K562 (cell line): Measurements from ENCODE around the gene WSCD2. TPM values are rescaled to one million over a fixed set of nuclear protein-coding genes. Genes with fewer than 3 reads are reported as not detected.
A peak's percentile ranks its signal among the peaks of the same experiment; 100 is the strongest.

Source experiments
- CHD1 ChIP-seq: fragments of 200-600 bp; sonication (generic); IDR thresholded peaks from one replicate; pipeline ENCODE4 v1.6.1; 2012; ENCODE audit warnings: mild to moderate bottlenecking, moderate library complexity, low read length, inconsistent platforms
- JUND ChIP-seq, 2 experiments: IDR thresholded peaks; 2 replicates in 1 of 2; 3 replicates in 1 of 2; pipeline ENCODE4 v1.6.1; 2011; ENCODE audit warnings: borderline replicate concordance in 2 of 2, low read depth in 2 of 2, low read length in 2 of 2, improper control_type of control experiment in 1 of 2, missing biosample characterization in 1 of 2, missing genetic modification characterization in 1 of 2, missing genetic modification reagents in 1 of 2
- NFRKB ChIP-seq: fragments of 450-650 bp; IDR thresholded peaks from 2 replicates; pipeline ENCODE4 v1.6.1; 2016; ENCODE audit warnings: low read depth
- SOX6 ChIP-seq: fragments of 450-650 bp; IDR thresholded peaks from 2 replicates; pipeline ENCODE4 v1.6.1; 2014; ENCODE audit warnings: mild to moderate bottlenecking
- ZC3H4 ChIP-seq: sonication (generic); formaldehyde crosslinking; IDR thresholded peaks from 2 replicates; pipeline ENCODE4 v1.9.0; 2021; ENCODE audit warnings: missing genetic modification reagents, borderline replicate concordance
- ZKSCAN1 ChIP-seq: fragments of 150-350 bp; IDR thresholded peaks from 2 replicates; pipeline ENCODE4 v1.6.1; 2016; ENCODE audit warnings: low read depth, low read length
- ZNF184 ChIP-seq: sonication (generic); formaldehyde crosslinking; IDR thresholded peaks from 2 replicates; pipeline ENCODE4 v1.5.0; 2020; ENCODE audit warnings: missing genetic modification reagents
- polyA plus RNA-seq, 8 experiments: library from polyadenylated mRNA; depleted of rRNA in 4 of 8; stranded (reverse) in 5 of 8; unstranded in 3 of 8; fragments of >200 nt; fragmentation: Nextera tagmentation in 2 of 8; fragmentation: Illumina TruSeq in 1 of 8; extraction: Ambion mirVana in 2 of 8; extraction: Trizol in 1 of 8; gene quantifications; 2 replicates each; pipeline versions ENCODE4 v1.2.1 to v1.2.3, GENCODE V29; 2011 to 2014; ENCODE audit warnings: inconsistent platforms in 1 of 8, missing spikeins in 1 of 8
- total RNA-seq, 7 experiments: library from RNA; depleted of rRNA in 6 of 7; stranded (reverse); fragments of >200 nt in 6 of 7; fragmentation: Illumina TruSeq in 2 of 7; extraction: Trizol in 2 of 7; gene quantifications; 2 replicates each; pipeline versions ENCODE4 v1.2.1 to v1.2.3, GENCODE V29; 2011 to 2021; ENCODE audit warnings: low replicate concordance in 1 of 7
- TF ChIP-seq, protein P1 (sequence below): fragments of 250-450 bp; sonication (Bioruptor Pico); IDR thresholded peaks from 2 replicates; pipeline ENCODE4 v1.5.0; 2020; ENCODE audit warnings: mild to moderate bottlenecking, borderline replicate concordance
- TF ChIP-seq, protein P2 (sequence below): fragments of 250-450 bp; sonication (Bioruptor Pico); IDR thresholded peaks from 2 replicates; pipeline ENCODE4 v1.8.0; 2022; ENCODE audit warnings: moderate library complexity, mild to moderate bottlenecking, inconsistent platforms
- TF ChIP-seq, protein P3 (sequence below): sonication (generic); formaldehyde crosslinking; IDR thresholded peaks from 2 replicates; pipeline ENCODE4 v1.8.0; 2022; ENCODE audit warnings: missing genetic modification reagents, mild to moderate bottlenecking, borderline replicate concordance
- TF ChIP-seq, protein P4 (sequence below): fragments of 450-650 bp; IDR thresholded peaks from 2 replicates; pipeline ENCODE4 v1.6.1; 2018; ENCODE audit not compliant: partially characterized antibody
- TF ChIP-seq, protein P5 (sequence below): fragments of 450-650 bp; formaldehyde crosslinking; IDR thresholded peaks from 2 replicates; pipeline ENCODE4 v1.4.0; 2020; ENCODE audit warnings: mild to moderate bottlenecking, moderate library complexity

Gene WSCD2
- total and polyA plus RNA-seq, 9 of the 15 experiments (the other 6 are each of a cell fraction or from before 2014, with no cell fraction given): 0.72 to 14.1 (median 4.0) TPM

DNA sequence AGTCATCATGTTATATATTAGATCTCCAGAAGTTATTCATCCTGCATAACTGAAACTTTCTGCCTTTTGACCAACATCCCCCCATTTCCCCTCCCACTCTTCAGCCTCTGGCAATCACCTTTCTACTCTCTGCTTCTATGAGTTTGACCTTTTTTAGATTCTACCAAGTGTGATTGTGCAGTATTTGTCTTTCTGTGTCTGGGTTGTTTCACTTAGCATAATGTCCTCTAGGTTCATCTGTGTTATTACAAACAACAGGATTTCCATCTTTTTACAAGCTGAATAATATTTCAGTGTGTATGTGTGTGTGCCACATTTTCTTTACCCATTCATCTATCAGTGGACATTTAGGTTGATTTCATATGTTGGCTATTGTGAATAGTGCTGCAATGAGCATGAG lies 11.2 kb upstream of the WSCD2 start (continued):
- TF ChIP-seq, protein P1, sequence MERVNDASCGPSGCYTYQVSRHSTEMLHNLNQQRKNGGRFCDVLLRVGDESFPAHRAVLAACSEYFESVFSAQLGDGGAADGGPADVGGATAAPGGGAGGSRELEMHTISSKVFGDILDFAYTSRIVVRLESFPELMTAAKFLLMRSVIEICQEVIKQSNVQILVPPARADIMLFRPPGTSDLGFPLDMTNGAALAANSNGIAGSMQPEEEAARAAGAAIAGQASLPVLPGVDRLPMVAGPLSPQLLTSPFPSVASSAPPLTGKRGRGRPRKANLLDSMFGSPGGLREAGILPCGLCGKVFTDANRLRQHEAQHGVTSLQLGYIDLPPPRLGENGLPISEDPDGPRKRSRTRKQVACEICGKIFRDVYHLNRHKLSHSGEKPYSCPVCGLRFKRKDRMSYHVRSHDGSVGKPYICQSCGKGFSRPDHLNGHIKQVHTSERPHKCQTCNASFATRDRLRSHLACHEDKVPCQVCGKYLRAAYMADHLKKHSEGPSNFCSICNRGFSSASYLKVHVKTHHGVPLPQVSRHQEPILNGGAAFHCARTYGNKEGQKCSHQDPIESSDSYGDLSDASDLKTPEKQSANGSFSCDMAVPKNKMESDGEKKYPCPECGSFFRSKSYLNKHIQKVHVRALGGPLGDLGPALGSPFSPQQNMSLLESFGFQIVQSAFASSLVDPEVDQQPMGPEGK (CRISPR knock-in tag): no peak
- TF ChIP-seq, protein P2, sequence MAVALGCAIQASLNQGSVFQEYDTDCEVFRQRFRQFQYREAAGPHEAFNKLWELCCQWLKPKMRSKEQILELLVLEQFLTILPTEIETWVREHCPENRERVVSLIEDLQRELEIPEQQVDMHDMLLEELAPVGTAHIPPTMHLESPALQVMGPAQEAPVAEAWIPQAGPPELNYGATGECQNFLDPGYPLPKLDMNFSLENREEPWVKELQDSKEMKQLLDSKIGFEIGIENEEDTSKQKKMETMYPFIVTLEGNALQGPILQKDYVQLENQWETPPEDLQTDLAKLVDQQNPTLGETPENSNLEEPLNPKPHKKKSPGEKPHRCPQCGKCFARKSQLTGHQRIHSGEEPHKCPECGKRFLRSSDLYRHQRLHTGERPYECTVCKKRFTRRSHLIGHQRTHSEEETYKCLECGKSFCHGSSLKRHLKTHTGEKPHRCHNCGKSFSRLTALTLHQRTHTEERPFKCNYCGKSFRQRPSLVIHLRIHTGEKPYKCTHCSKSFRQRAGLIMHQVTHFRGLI (CRISPR knock-in tag): peak; percentile 35; the same call in 1 of the 2 replicates
- TF ChIP-seq ZNF184 (CRISPR knock-in tag) (no peak), ZC3H4 (no peak), CHD1 (no peak), SOX6 (no peak), JUND (IDR thresholded peaks at IDR 0.05; ENCODE audit: borderline replicate concordance, low read depth, low read length) (no peak), JUND (tag; IDR thresholded peaks at IDR 0.05; ENCODE audit: borderline replicate concordance, low read depth, low read length) (peak; percentile 4; the same call in 1 of the 3 replicates), ZKSCAN1 (no peak), NFRKB (peak; percentile 91)
- TF ChIP-seq, protein P3, sequence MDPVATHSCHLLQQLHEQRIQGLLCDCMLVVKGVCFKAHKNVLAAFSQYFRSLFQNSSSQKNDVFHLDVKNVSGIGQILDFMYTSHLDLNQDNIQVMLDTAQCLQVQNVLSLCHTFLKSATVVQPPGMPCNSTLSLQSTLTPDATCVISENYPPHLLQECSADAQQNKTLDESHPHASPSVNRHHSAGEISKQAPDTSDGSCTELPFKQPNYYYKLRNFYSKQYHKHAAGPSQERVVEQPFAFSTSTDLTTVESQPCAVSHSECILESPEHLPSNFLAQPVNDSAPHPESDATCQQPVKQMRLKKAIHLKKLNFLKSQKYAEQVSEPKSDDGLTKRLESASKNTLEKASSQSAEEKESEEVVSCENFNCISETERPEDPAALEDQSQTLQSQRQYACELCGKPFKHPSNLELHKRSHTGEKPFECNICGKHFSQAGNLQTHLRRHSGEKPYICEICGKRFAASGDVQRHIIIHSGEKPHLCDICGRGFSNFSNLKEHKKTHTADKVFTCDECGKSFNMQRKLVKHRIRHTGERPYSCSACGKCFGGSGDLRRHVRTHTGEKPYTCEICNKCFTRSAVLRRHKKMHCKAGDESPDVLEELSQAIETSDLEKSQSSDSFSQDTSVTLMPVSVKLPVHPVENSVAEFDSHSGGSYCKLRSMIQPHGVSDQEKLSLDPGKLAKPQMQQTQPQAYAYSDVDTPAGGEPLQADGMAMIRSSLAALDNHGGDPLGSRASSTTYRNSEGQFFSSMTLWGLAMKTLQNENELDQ (CRISPR knock-in tag): no peak
- TF ChIP-seq, protein P4, sequence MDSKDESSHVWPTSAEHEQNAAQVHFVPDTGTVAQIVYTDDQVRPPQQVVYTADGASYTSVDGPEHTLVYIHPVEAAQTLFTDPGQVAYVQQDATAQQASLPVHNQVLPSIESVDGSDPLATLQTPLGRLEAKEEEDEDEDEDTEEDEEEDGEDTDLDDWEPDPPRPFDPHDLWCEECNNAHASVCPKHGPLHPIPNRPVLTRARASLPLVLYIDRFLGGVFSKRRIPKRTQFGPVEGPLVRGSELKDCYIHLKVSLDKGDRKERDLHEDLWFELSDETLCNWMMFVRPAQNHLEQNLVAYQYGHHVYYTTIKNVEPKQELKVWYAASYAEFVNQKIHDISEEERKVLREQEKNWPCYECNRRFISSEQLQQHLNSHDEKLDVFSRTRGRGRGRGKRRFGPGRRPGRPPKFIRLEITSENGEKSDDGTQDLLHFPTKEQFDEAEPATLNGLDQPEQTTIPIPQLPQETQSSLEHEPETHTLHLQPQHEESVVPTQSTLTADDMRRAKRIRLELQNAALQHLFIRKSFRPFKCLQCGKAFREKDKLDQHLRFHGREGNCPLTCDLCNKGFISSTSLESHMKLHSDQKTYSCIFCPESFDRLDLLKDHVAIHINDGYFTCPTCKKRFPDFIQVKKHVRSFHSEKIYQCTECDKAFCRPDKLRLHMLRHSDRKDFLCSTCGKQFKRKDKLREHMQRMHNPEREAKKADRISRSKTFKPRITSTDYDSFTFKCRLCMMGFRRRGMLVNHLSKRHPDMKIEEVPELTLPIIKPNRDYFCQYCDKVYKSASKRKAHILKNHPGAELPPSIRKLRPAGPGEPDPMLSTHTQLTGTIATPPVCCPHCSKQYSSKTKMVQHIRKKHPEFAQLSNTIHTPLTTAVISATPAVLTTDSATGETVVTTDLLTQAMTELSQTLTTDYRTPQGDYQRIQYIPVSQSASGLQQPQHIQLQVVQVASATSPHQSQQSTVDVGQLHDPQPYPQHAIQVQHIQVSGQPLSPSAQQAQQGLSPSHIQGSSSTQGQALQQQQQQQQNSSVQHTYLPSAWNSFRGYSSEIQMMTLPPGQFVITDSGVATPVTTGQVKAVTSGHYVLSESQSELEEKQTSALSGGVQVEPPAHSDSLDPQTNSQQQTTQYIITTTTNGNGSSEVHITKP: no peak
- TF ChIP-seq, protein P5, sequence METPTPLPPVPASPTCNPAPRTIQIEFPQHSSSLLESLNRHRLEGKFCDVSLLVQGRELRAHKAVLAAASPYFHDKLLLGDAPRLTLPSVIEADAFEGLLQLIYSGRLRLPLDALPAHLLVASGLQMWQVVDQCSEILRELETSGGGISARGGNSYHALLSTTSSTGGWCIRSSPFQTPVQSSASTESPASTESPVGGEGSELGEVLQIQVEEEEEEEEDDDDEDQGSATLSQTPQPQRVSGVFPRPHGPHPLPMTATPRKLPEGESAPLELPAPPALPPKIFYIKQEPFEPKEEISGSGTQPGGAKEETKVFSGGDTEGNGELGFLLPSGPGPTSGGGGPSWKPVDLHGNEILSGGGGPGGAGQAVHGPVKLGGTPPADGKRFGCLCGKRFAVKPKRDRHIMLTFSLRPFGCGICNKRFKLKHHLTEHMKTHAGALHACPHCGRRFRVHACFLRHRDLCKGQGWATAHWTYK (CRISPR knock-in tag): no peak
